ENCODE measurements around the gene MISP3. TPM values are rescaled to one million over a fixed set of nuclear protein-coding genes. Genes with fewer than 3 reads are reported as not detected.

The MISP3 gene
- total RNA-seq, 2 experiments from 2014 or later = 2.4 to 2.5 TPM

GRCh38 chr19:14093117-14093823 is 20.7 kb downstream of the MISP3 start:
- ChIA-PET POLR2A (interaction anchor here (0.7 to 1.1 kb wide), 2 partner anchors 12 to 1009 kb away, joined by 3 read pairs; no protein-coding TSS in a partner anchor), CTCF (no interaction called here)
- DNase-seq = no peak
- Mint-ChIP-seq H3K4me1 (ENCODE audit: low read depth) (peaks cover 18% of the 10 kb centered on the region), H3K9me3 (peaks cover 16% of the 10 kb centered on the region), H3K36me3 (peaks cover 35% of the 10 kb centered on the region), H3K27ac (no peak overlapping the region), H3K27me3 (no peaks in the 10 kb centered on the region), H3K4me3 (peak overlapping the region; percentile 41)
- intact Hi-C loops (cut with micrococcal nuclease) = no loop called here

GRCh38 chr19:14094854-14095253 is 22.3 kb downstream of the MISP3 start:
- peaks cover 12% of the 10 kb centered on the region for H3K4me1 Mint-ChIP-seq (ENCODE audit: low read depth)
- peaks cover 24% of the 10 kb centered on the region for H3K36me3 Mint-ChIP-seq
- no peak for DNase-seq
- CTCF ChIA-PET = interaction anchor here (0.7 to 1.1 kb wide), 2 partner anchors 19 to 42 kb away, joined by 3 read pairs; partner anchors contain the start of gene ASF1B
- H3K27ac Mint-ChIP-seq = no peak overlapping the region
- intact Hi-C loops (cut with micrococcal nuclease) = no loop called here
- no peaks in the 10 kb centered on the region for H3K27me3 Mint-ChIP-seq
- POLR2A ChIA-PET = no interaction called here
- H3K9me3 Mint-ChIP-seq = peaks cover 16% of the 10 kb centered on the region
- no peak overlapping the region for H3K4me3 Mint-ChIP-seq

GRCh38 chr19:14096272-14096992 is 23.8 kb downstream of the MISP3 start:
- DNase-seq = no peak
- peaks cover 28% of the 10 kb centered on the region for H3K36me3 Mint-ChIP-seq
- peaks cover 16% of the 10 kb centered on the region for H3K9me3 Mint-ChIP-seq
- intact Hi-C loops (cut with micrococcal nuclease) = no loop called here
- H3K27ac Mint-ChIP-seq = no peak overlapping the region
- H3K4me3 Mint-ChIP-seq = no peak overlapping the region
- POLR2A ChIA-PET = no interaction called here
- H3K27me3 Mint-ChIP-seq = no peaks in the 10 kb centered on the region
- peaks cover 12% of the 10 kb centered on the region for H3K4me1 Mint-ChIP-seq (ENCODE audit: low read depth)
- CTCF ChIA-PET = interaction anchor here (1.8 kb wide), 1 partner anchor 40 kb away, joined by 6 read pairs; the partner anchor contains the start of gene ASF1B

GRCh38 chr19:14097532-14098151 is 25.1 kb downstream of the MISP3 start:
- no peak for DNase-seq
- Mint-ChIP-seq H3K4me1 (ENCODE audit: low read depth) (peaks cover 4% of the 10 kb centered on the region), H3K9me3 (peaks cover 11% of the 10 kb centered on the region), H3K27me3 (no peaks in the 10 kb centered on the region), H3K27ac (no peak overlapping the region), H3K36me3 (peaks cover 23% of the 10 kb centered on the region), H3K4me3 (no peak overlapping the region)
- CTCF ChIA-PET = no interaction called here
- POLR2A ChIA-PET = no interaction called here
- intact Hi-C loops (cut with micrococcal nuclease) = no loop called here

GRCh38 chr19:14101003-14101545 is 28.5 kb downstream of the MISP3 start:
- no peak overlapping the region for H3K4me3 Mint-ChIP-seq
- CTCF ChIA-PET = interaction anchor here (0.9 kb wide), 1 partner anchor 13 kb away, joined by 3 read pairs; no protein-coding TSS in a partner anchor

GRCh38 chr19:14102102-14102696 is 29.6 kb downstream of the MISP3 start:
- Mint-ChIP-seq H3K4me3 (no peak overlapping the region), H3K36me3 (peaks cover 12% of the 10 kb centered on the region), H3K4me1 (ENCODE audit: low read depth) (no peaks in the 10 kb centered on the region), H3K9me3 (no peaks in the 10 kb centered on the region), H3K27me3 (no peaks in the 10 kb centered on the region), H3K27ac (no peak overlapping the region)
- no peak for DNase-seq
- POLR2A ChIA-PET = no interaction called here
- CTCF ChIA-PET = no interaction called here
- intact Hi-C loops (cut with micrococcal nuclease) = no loop called here

More at GRCh38 chr19:14101003-14101545, 28.5 kb downstream of the MISP3 start:
- DNase-seq = no peak
- Mint-ChIP-seq H3K4me1 (ENCODE audit: low read depth) (no peaks in the 10 kb centered on the region), H3K9me3 (no peaks in the 10 kb centered on the region), H3K27ac (no peak overlapping the region), H3K27me3 (no peaks in the 10 kb centered on the region), H3K36me3 (peaks cover 17% of the 10 kb centered on the region)
- POLR2A ChIA-PET = no interaction called here
- intact Hi-C loops (cut with micrococcal nuclease) = no loop called here

GRCh38 chr19:14102756-14103155 is 30.2 kb downstream of the MISP3 start:
- no peak overlapping the region for H3K27ac Mint-ChIP-seq
- H3K27me3 Mint-ChIP-seq = no peaks in the 10 kb centered on the region
- ChIA-PET CTCF (interaction anchor here (1.0 kb wide), 1 partner anchor 13 kb away, joined by 5 read pairs; no protein-coding TSS in a partner anchor), POLR2A (no interaction called here)
- DNase-seq = no peak
- H3K9me3 Mint-ChIP-seq = no peaks in the 10 kb centered on the region
- peaks cover 10% of the 10 kb centered on the region for H3K36me3 Mint-ChIP-seq
- no peak overlapping the region for H3K4me3 Mint-ChIP-seq
- intact Hi-C loops (cut with micrococcal nuclease) = no loop called here
- no peaks in the 10 kb centered on the region for H3K4me1 Mint-ChIP-seq (ENCODE audit: low read depth)

GRCh38 chr19:14103310-14103709 is 30.7 kb downstream of the MISP3 start:
- no peak overlapping the region for H3K27ac Mint-ChIP-seq
- H3K4me1 Mint-ChIP-seq (ENCODE audit: low read depth) = no peaks in the 10 kb centered on the region
- H3K27me3 Mint-ChIP-seq = no peaks in the 10 kb centered on the region
- no peak for DNase-seq
- no peak overlapping the region for H3K4me3 Mint-ChIP-seq
- intact Hi-C loops (cut with micrococcal nuclease) = no loop called here
- no peaks in the 10 kb centered on the region for H3K9me3 Mint-ChIP-seq
- ChIA-PET POLR2A (no interaction called here), CTCF (interaction anchor here (1.0 to 1.5 kb wide), 2 partner anchors 12 to 33 kb away, joined by 5 read pairs; partner anchors contain the start of gene ASF1B)
- peaks cover 6% of the 10 kb centered on the region for H3K36me3 Mint-ChIP-seq

- DNase-seq = no peak
- Mint-ChIP-seq H3K36me3 (peaks cover 5% of the 10 kb centered on the region), H3K4me3 (no peak overlapping the region), H3K9me3 (no peaks in the 10 kb centered on the region), H3K4me1 (ENCODE audit: low read depth) (no peaks in the 10 kb centered on the region), H3K27me3 (no peaks in the 10 kb centered on the region), H3K27ac (no peak overlapping the region)
- POLR2A ChIA-PET = interaction anchor here (1.4 kb wide), 1 partner anchor 23 kb away, joined by 4 read pairs; no protein-coding TSS in a partner anchor
- intact Hi-C loops (cut with micrococcal nuclease) = no loop called here
- CTCF ChIA-PET = no interaction called here
These were observed 33.1 kb downstream of the MISP3 start for GRCh38 chr19:14105680-14106079.

GRCh38 chr19:14106840-14107239 is 34.3 kb downstream of the MISP3 start:
- peaks cover 2% of the 10 kb centered on the region for H3K36me3 Mint-ChIP-seq
- no peak overlapping the region for H3K4me3 Mint-ChIP-seq
- DNase-seq = no peak
- no peaks in the 10 kb centered on the region for H3K9me3 Mint-ChIP-seq
- peaks cover under 1% of the 10 kb centered on the region for H3K4me1 Mint-ChIP-seq (ENCODE audit: low read depth)
- POLR2A ChIA-PET = no interaction called here
- no peaks in the 10 kb centered on the region for H3K27me3 Mint-ChIP-seq
- H3K27ac Mint-ChIP-seq = no peak overlapping the region
- intact Hi-C loops (cut with micrococcal nuclease) = no loop called here
- CTCF ChIA-PET = no interaction called here

GRCh38 chr19:14107581-14108461 is 35.2 kb downstream of the MISP3 start:
- H3K27me3 Mint-ChIP-seq = no peaks in the 10 kb centered on the region
- POLR2A ChIA-PET = no interaction called here
- H3K9me3 Mint-ChIP-seq = no peaks in the 10 kb centered on the region
- peaks cover 2% of the 10 kb centered on the region for H3K36me3 Mint-ChIP-seq
- no peak overlapping the region for H3K27ac Mint-ChIP-seq
- CTCF ChIA-PET = interaction anchor here (0.6 kb wide), 1 partner anchor 47 kb away, joined by 3 read pairs; no protein-coding TSS in a partner anchor
- no peak overlapping the region for H3K4me3 Mint-ChIP-seq
- intact Hi-C loops (cut with micrococcal nuclease) = no loop called here
- peaks cover 2% of the 10 kb centered on the region for H3K4me1 Mint-ChIP-seq (ENCODE audit: low read depth)
- no peak for DNase-seq

All from activated CD4-positive, alpha-beta memory T cell treated with anti-CD3 and anti-CD28 coated beads for 36 hours (primary cell).